Heart left ventricle (tissue), 16 donors: Measurements from ENCODE around the gene KSR2. TPM values are rescaled to one million over a fixed set of nuclear protein-coding genes. Genes with fewer than 3 reads are reported as not detected.
A peak's percentile ranks its signal among the peaks of the same experiment; 100 is the strongest.

Source experiments
- ATAC-seq, 4 donors: fragments of 200-7000 bp; cut with Tn5 transposase; one replicate each; pipeline ENCODE4 v1.9.1; 2020 to 2022; ENCODE audit warnings: moderate library complexity in 4 of 4, mild to moderate bottlenecking in 3 of 4, moderate number of reproducible peaks in 1 of 4
- DNase-seq, 5 donors: peaks; one replicate each; pipeline ENCODE4 v3.0.0-alpha.2; 2020
- H3K27ac ChIP-seq, 12 donors: fragments of 200-600 bp; sonication (generic) in 4 of 12; one replicate each; pipeline versions ENCODE4 v1.5.0 to v1.8.0; 2016 to 2022; ENCODE audit warnings: mild to moderate bottlenecking in 2 of 12
- H3K27me3 ChIP-seq, 9 donors: fragments of 200-600 bp; sonication (generic) in 2 of 9; one replicate each; pipeline versions ENCODE4 v1.5.1 to v1.8.0; 2016 to 2022; ENCODE audit warnings: mild to moderate bottlenecking in 3 of 9
- H3K36me3 ChIP-seq, 9 donors: fragments of 200-600 bp; sonication (generic) in 2 of 9; one replicate each; pipeline versions ENCODE4 v1.5.0 to v1.8.0; 2018 to 2022; ENCODE audit warnings: mild to moderate bottlenecking in 2 of 9
- H3K4me1 ChIP-seq, 12 donors: fragments of 200-600 bp; sonication (generic) in 4 of 12; one replicate each; pipeline versions ENCODE4 v1.5.0 to v1.8.0; 2016 to 2022; ENCODE audit warnings: mild to moderate bottlenecking in 3 of 12
- H3K4me3 ChIP-seq, 12 donors: fragments of 200-600 bp; sonication (generic) in 4 of 12; one replicate each; pipeline versions ENCODE4 v1.5.0 to v1.8.0; 2017 to 2022; ENCODE audit warnings: mild to moderate bottlenecking in 9 of 12, moderate library complexity in 4 of 12
- H3K9me3 ChIP-seq, 12 donors: fragments of 200-600 bp; sonication (generic) in 4 of 12; one replicate each; pipeline versions ENCODE4 v1.5.0 to v1.8.0; 2016 to 2022; ENCODE audit warnings: mild to moderate bottlenecking in 1 of 12
- POLR2A ChIP-seq, 2 donors: fragments of 450-650 bp; IDR thresholded peaks; one replicate each; pipeline ENCODE4 v1.6.1; 2017; ENCODE audit warnings: antibody characterized with exemption in 2 of 2, mild to moderate bottlenecking in 2 of 2, moderate library complexity in 2 of 2
- WGBS, 4 donors: extraction: QIAGEN DNeasy Blood & Tissue Kit in 2 of 4; methylation state at CpG; one replicate each; pipeline versions ENCODE4 v1.1.5 to v1.1.7; 2013 to 2018; 5-methylcytosine and 5-hydroxymethylcytosine counted together
- intact Hi-C, 10 donors: fragments of 100-400 bp; cut with DNase I; formaldehyde crosslinking; loops; one replicate each; pipeline versions ENCODE4 v1.11.1 to v1.14.2; 2022
- polyA plus RNA-seq, 2 donors: library from polyadenylated mRNA; stranded (reverse); fragments of 200-250 nt; gene quantifications; one replicate each; pipeline ENCODE4 v1.2.3, GENCODE V29; 2013
- total RNA-seq, 9 donors: library from RNA; depleted of rRNA in 2 of 9; stranded (reverse); fragments of >200 nt in 2 of 9; fragmentation: NEBNext Ultra II Directional in 3 of 9; extraction: Animal tissue kit (Norgen Biotek cat#: 25700) in 3 of 9; gene quantifications; one replicate each; pipeline versions ENCODE4 v1.1.0 to v1.2.4, GENCODE V29; 2016 to 2023
- TF ChIP-seq, protein P1 (sequence below), 12 donors: fragments of 200-600 bp; sonication (generic) in 4 of 12; IDR thresholded peaks; one replicate each; pipeline versions ENCODE4 v1.5.0 to v1.8.0; 2018 to 2022; ENCODE audit warnings: antibody characterized with exemption in 12 of 12, mild to moderate bottlenecking in 5 of 12
- donor health status: ischemic (EF 13 %, LVEDD 7.1; RV severe dilation, severe dysfunction).
- donor health status: healthy with polysubstance abuse.
- donor health status: DM: no; HTN: yes; CAD: no.
- donor health status: DM: no; HTN: no; CAD: no.
- donor health status: ischemic (EF 25% LVEDD 6.9; RV normal size, moderate dysfunction).
- donor health status: ischemic (EF 25% LVEDD 5.7; RV mildly dilated, moderate dysfunction).
- donor health status: healthy.
- donor health status: DM: yes; HTN: yes; CAD: no.
- donor health status: ischemic (EF 35%, LVEDD 5.7; RV mildly dilated, moderate dysfunction).
- donor health status: nonischemic (EF 11% LVEDD 7.7; RV severe dilation, severe dysfunction).
- donor health status: DM: yes; HTN: yes; CAD: no.
- donor health status: PGD.
- donor health status: ischemic (EF 29% LVEDD 5.4; RV normal size, mild dysfunction).
- donor health status: nonischemic (EF 23%, LVEDD 6.1; RV moderate dilation, normal function).

KSR2 gene
- total and polyA plus RNA-seq, 11 donors: under 0.01 to 0.02 (median 0.02) TPM; not detected in 8

DNA sequence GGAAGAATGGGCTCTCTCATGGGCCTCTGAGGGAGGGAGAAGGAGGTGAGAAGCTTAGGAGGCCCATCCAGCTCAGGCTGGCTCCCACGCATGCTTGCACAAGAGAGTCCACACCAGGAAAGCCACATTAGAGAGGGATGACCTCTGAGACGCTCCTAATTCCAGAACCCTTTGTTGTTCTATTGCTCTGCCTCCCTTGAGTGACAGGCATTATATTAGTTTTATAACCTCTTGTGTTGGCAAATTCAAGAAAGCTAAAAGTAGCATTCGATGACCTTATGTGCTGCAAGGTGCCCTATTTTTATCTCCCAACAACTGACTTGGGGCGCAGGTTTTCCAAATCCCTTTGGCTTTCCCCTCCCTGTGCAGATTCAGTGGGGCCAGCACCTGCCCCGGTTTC lies 190.1 kb downstream of the KSR2 start:
- peak in 2 of 4 donors; percentile 24 for ATAC-seq
- Histone ChIP-seq H3K36me3 (no peaks in the 10 kb centered on the region), H3K27me3 (peaks cover 0 to 17% (median 0%) of the 10 kb centered on the region in 9 donors), H3K9me3 (no peaks in the 10 kb centered on the region), H3K4me1 (peaks cover 0 to 5% (median 0%) of the 10 kb centered on the region in 12 donors), H3K4me3 (no peak overlapping the region), H3K27ac (no peak overlapping the region)
- intact Hi-C loops: no loop called here
- 68 to 85% (median 73%) methylated on average over 5 of the region's 5 CpGs for WGBS, 4 donors
- TF ChIP-seq, protein P1, sequence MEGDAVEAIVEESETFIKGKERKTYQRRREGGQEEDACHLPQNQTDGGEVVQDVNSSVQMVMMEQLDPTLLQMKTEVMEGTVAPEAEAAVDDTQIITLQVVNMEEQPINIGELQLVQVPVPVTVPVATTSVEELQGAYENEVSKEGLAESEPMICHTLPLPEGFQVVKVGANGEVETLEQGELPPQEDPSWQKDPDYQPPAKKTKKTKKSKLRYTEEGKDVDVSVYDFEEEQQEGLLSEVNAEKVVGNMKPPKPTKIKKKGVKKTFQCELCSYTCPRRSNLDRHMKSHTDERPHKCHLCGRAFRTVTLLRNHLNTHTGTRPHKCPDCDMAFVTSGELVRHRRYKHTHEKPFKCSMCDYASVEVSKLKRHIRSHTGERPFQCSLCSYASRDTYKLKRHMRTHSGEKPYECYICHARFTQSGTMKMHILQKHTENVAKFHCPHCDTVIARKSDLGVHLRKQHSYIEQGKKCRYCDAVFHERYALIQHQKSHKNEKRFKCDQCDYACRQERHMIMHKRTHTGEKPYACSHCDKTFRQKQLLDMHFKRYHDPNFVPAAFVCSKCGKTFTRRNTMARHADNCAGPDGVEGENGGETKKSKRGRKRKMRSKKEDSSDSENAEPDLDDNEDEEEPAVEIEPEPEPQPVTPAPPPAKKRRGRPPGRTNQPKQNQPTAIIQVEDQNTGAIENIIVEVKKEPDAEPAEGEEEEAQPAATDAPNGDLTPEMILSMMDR (IDR thresholded peaks at IDR 0.05): no peak
- no peak for TF ChIP-seq POLR2A (IDR thresholded peaks at IDR 0.05)
- DNase-seq: no peak

- peaks cover 0 to 5% (median 0%) of the 10 kb centered on the region in 12 donors for H3K4me1 ChIP-seq
- H3K9me3 ChIP-seq: no peaks in the 10 kb centered on the region
- H3K4me3 ChIP-seq: no peak overlapping the region
- WGBS, 4 donors: 53 to 64% (median 58%) methylated on average over 5 of the region's 5 CpGs
- H3K36me3 ChIP-seq: no peaks in the 10 kb centered on the region
- DNase-seq (no peak), ATAC-seq (no peak)
- no peak overlapping the region for H3K27ac ChIP-seq
- intact Hi-C loops: no loop called here
- TF ChIP-seq, protein P1 (IDR thresholded peaks at IDR 0.05): no peak
- TF ChIP-seq POLR2A (IDR thresholded peaks at IDR 0.05): no peak
- H3K27me3 ChIP-seq: peaks cover 0 to 10% (median 0%) of the 10 kb centered on the region in 9 donors
These were observed 193.6 kb downstream of the KSR2 start for GRCh38 chr12:117774941-117775775.

DNA sequence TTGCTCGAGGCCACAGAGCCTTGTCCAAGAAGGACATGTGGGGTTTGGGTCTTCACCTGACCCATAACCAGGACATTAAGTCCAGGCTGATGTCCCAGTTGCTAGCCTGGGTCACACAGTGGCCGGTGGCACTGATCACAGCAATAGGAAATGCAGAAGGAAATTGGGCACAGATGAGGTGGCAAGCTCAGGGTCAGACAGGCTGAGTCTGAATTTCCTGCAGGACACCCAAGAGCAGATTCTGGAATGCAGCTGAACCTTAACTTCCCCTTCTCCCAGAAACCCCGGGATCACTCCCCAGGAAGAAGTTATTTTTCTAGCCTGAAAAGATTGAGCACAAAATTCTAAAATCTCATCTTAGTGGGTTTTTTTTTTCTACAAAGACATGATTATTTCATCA lies 199.9 kb downstream of the KSR2 start:
- DNase-seq (no peak), ATAC-seq (no peak)
- TF ChIP-seq POLR2A (IDR thresholded peaks at IDR 0.05): no peak
- TF ChIP-seq, protein P1 (IDR thresholded peaks at IDR 0.05): no peak
- Histone ChIP-seq H3K27ac (no peak overlapping the region), H3K9me3 (peaks cover 0 to 18% (median 4%) of the 10 kb centered on the region in 12 donors), H3K4me3 (no peak overlapping the region), H3K4me1 (no peaks in the 10 kb centered on the region), H3K27me3 (peaks cover 0 to 5% (median 0%) of the 10 kb centered on the region in 9 donors), H3K36me3 (no peaks in the 10 kb centered on the region)
- intact Hi-C loops: no loop called here
- 53 to 72% (median 67%) methylated on average over 3 of the region's 3 CpGs for WGBS, 4 donors

- no peak overlapping the region for H3K4me3 ChIP-seq
- peaks cover 0 to 9% (median 0%) of the 10 kb centered on the region in 9 donors for H3K27me3 ChIP-seq
- no peak overlapping the region for H3K27ac ChIP-seq
- intact Hi-C loops: no loop called here
- DNase-seq: no peak
- H3K9me3 ChIP-seq: peaks cover 0 to 24% (median 4%) of the 10 kb centered on the region in 12 donors
- ATAC-seq: no peak
- H3K4me1 ChIP-seq: no peaks in the 10 kb centered on the region
- no peak for TF ChIP-seq POLR2A (IDR thresholded peaks at IDR 0.05)
- TF ChIP-seq, protein P1 (IDR thresholded peaks at IDR 0.05): no peak
- 83 to 93% (median 87%) methylated on average over 2 of the region's 2 CpGs for WGBS, 4 donors
- H3K36me3 ChIP-seq: no peaks in the 10 kb centered on the region
These were observed 202.8 kb downstream of the KSR2 start for GRCh38 chr12:117766008-117766407.
